NB4 (cell line): ENCODE data around the gene ALB.

Source experiments
- POLR2A ChIP-seq: IDR thresholded peaks from 2 replicates; pipeline ENCODE4 v1.6.1; 2011; ENCODE audit warnings: mild to moderate bottlenecking; ENCODE audit not compliant: insufficient read length; ENCODE audit errors: extremely low read depth
- TF ChIP-seq, protein P1 (sequence below): IDR thresholded peaks from one replicate; pipeline ENCODE4 v1.5.1; 2012; ENCODE audit warnings: low read depth, low read length

DNA sequence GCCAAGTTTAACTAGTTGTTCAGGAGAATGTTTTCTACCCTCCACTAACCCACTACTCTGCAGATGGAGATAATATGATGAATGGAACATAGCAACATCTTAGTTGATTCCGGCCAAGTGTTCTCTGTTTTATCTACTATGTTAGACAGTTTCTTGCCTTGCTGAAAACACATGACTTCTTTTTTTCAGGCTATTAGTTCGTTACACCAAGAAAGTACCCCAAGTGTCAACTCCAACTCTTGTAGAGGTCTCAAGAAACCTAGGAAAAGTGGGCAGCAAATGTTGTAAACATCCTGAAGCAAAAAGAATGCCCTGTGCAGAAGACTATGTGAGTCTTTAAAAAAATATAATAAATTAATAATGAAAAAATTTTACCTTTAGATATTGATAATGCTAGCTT is 13.3 kb downstream of the ALB start:
- TF ChIP-seq, protein P1, sequence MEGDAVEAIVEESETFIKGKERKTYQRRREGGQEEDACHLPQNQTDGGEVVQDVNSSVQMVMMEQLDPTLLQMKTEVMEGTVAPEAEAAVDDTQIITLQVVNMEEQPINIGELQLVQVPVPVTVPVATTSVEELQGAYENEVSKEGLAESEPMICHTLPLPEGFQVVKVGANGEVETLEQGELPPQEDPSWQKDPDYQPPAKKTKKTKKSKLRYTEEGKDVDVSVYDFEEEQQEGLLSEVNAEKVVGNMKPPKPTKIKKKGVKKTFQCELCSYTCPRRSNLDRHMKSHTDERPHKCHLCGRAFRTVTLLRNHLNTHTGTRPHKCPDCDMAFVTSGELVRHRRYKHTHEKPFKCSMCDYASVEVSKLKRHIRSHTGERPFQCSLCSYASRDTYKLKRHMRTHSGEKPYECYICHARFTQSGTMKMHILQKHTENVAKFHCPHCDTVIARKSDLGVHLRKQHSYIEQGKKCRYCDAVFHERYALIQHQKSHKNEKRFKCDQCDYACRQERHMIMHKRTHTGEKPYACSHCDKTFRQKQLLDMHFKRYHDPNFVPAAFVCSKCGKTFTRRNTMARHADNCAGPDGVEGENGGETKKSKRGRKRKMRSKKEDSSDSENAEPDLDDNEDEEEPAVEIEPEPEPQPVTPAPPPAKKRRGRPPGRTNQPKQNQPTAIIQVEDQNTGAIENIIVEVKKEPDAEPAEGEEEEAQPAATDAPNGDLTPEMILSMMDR, result no peak
- no peak for TF ChIP-seq POLR2A
